GM12878 (cell line): ENCODE data around the gene NR2F2. TPM values are rescaled to one million over a fixed set of nuclear protein-coding genes. Genes with fewer than 3 reads are reported as not detected.

ENCODE experiments used
- ATAC-seq: fragments of 200-7000 bp; cut with Tn5 transposase; 3 replicates; pipeline ENCODE4 v1.9.1; 2020; ENCODE audit warnings: mild to moderate bottlenecking, moderate library complexity
- BruUV-seq: library from RNA; stranded (reverse); fragments of 400-500 nt; replicated peaks from 2 replicates; lab custom pipeline; 2021; lab: Mats Ljungman, UMichigan
- CTCF ChIA-PET: fragments of 300-600 bp; sonication (Branson Sonifier 250); formaldehyde crosslinking; extraction: SDS; loops from one replicate; lab custom pipeline; 2021; ENCODE audit warnings: inconsistent platforms; lab: Yijun Ruan, JAX
- POLR2A ChIA-PET: fragments of 350-600 bp; formaldehyde crosslinking; extraction: SDS; loops from one replicate; lab custom pipeline; 2021; ENCODE audit warnings: inconsistent platforms; lab: Charles Lee
- RAD21 ChIA-PET: fragments of 300-600 bp; sonication (Branson Sonifier 250); formaldehyde crosslinking; loops from one replicate; lab custom pipeline; 2023; ENCODE audit warnings: antibody characterized with exemption; ENCODE audit not compliant: unreplicated experiment; lab: Charles Lee
- SMC1A ChIA-PET: fragments of 300-600 bp; sonication (Branson Sonifier 250); formaldehyde crosslinking; loops from one replicate; lab custom pipeline; 2023; ENCODE audit not compliant: unreplicated experiment, uncharacterized antibody; lab: Charles Lee
- DNase-seq: peaks from one replicate; pipeline ENCODE4 v3.0.0-alpha.2; 2011; ENCODE audit warnings: low read depth, low spot score
- FAIRE-seq: peaks from 3 replicates; lab custom pipeline; 2011; peaks lifted over from hg19 to GRCh38; lab: Jason Lieb, UNC
- H2AFZ ChIP-seq: 2 replicates; pipeline ENCODE4 v1.6.0; 2011; ENCODE audit warnings: low read depth, low read length, control low read depth; ENCODE audit not compliant: control insufficient read depth
- H3K27ac ChIP-seq: 2 replicates; pipeline ENCODE4 v1.5.1; 2011; ENCODE audit warnings: control low read depth; ENCODE audit not compliant: control insufficient read depth, insufficient read depth
- H3K27me3 ChIP-seq, 2 experiments: replicated peaks in 1 of 2; 2 replicates each; pipeline versions ENCODE4 v1.6.0 to v1.6.1; 2011; ENCODE audit warnings: low read length in 1 of 2; ENCODE audit not compliant: control insufficient read depth in 2 of 2, insufficient read depth in 2 of 2
- H3K36me3 ChIP-seq, 2 experiments: 2 replicates each; pipeline ENCODE4 v1.5.1; 2011; ENCODE audit warnings: low read length in 1 of 2; ENCODE audit not compliant: control insufficient read depth in 2 of 2, insufficient read depth in 2 of 2
- H3K4me1 ChIP-seq: 2 replicates; pipeline ENCODE4 v1.6.1; 2011; ENCODE audit warnings: mild to moderate bottlenecking, low read length, moderate library complexity, mixed read lengths; ENCODE audit not compliant: control insufficient read depth, insufficient read depth
- H3K4me2 ChIP-seq: 2 replicates; pipeline ENCODE4 v1.6.0; 2011; ENCODE audit warnings: control low read depth; ENCODE audit not compliant: control insufficient read depth, insufficient read depth
- H3K4me3 ChIP-seq: fragments of 200-600 bp; sonication (generic); 2 replicates; pipeline ENCODE4 v1.5.1; 2016
- H3K79me2 ChIP-seq: 2 replicates; pipeline ENCODE4 v1.6.0; 2011; ENCODE audit warnings: low read length; ENCODE audit not compliant: control insufficient read depth, insufficient read depth
- H3K9ac ChIP-seq: 2 replicates; pipeline ENCODE4 v1.8.0; 2011; ENCODE audit warnings: low read length, control low read depth, mixed read lengths; ENCODE audit not compliant: control insufficient read depth, insufficient read depth
- H3K9me3 ChIP-seq: replicated peaks from 3 replicates; pipeline ENCODE4 v1.5.1; 2011; ENCODE audit warnings: mild to moderate bottlenecking, low read length; ENCODE audit not compliant: control insufficient read depth, insufficient read depth
- H4K20me1 ChIP-seq: 2 replicates; pipeline ENCODE4 v1.6.0; 2011; ENCODE audit not compliant: control insufficient read depth, insufficient read depth
- EED ChIP-seq: sonication (generic); IDR thresholded peaks from 2 replicates; pipeline ENCODE4 v1.6.1; 2016; ENCODE audit warnings: antibody characterized with exemption, low read depth
- FOXM1 ChIP-seq: IDR thresholded peaks from 2 replicates; pipeline ENCODE4 v1.6.1; 2012; ENCODE audit warnings: low read depth, mild to moderate bottlenecking, inconsistent platforms, low read length, moderate library complexity
- IKZF1 ChIP-seq: fragments of 450-650 bp; conservative IDR thresholded peaks from 2 replicates; pipeline ENCODE4 v1.6.1; 2017; ENCODE audit warnings: antibody characterized with exemption, mild to moderate bottlenecking
- JUNB ChIP-seq: IDR thresholded peaks from 2 replicates; pipeline ENCODE4 v1.6.1; 2016; ENCODE audit warnings: antibody characterized with exemption, mild to moderate bottlenecking
- KLF5 ChIP-seq: fragments of 450-650 bp; IDR thresholded peaks from 2 replicates; pipeline ENCODE4 v1.6.1; 2014; ENCODE audit warnings: mild to moderate bottlenecking; ENCODE audit not compliant: partially characterized antibody
- MEF2A ChIP-seq: IDR thresholded peaks from 2 replicates; pipeline ENCODE4 v1.6.1; 2011; ENCODE audit warnings: low read depth, mild to moderate bottlenecking, low read length, moderate library complexity; ENCODE audit not compliant: insufficient read depth
- POU2F2 ChIP-seq: IDR thresholded peaks from 3 replicates; pipeline ENCODE4 v1.6.1; 2011; ENCODE audit warnings: low read depth, mild to moderate bottlenecking, low read length, borderline replicate concordance
- WGBS: methylation state at CpG from one replicate; pipeline ENCODE4 v1.1.6; 2016; ENCODE audit warnings: low lambda C conversion rate; ENCODE audit not compliant: insufficient replicate concordance, insufficient coverage; ENCODE audit errors: missing lambda C conversion rate; 5-methylcytosine and 5-hydroxymethylcytosine counted together
- in situ Hi-C: fragments of 300-500 bp; cut with MboI; formaldehyde crosslinking; loops from 9 replicates; pipeline ENCODE4 v1.14.3; 2018; ENCODE audit warnings: mixed read lengths
- intact Hi-C: fragments of 100-400 bp; cut with micrococcal nuclease; formaldehyde crosslinking; loops from one replicate; pipeline ENCODE4 v1.14.2; 2022; ENCODE audit not compliant: unreplicated experiment
- polyA plus RNA-seq, 11 experiments: library from polyadenylated mRNA; depleted of rRNA in 4 of 11; unstranded in 6 of 11; stranded (reverse) in 5 of 11; fragments of >200 nt; fragmentation: Nextera tagmentation in 4 of 11; fragmentation: Illumina TruSeq in 1 of 11; extraction: Ambion mirVana in 4 of 11; extraction: Trizol in 1 of 11; gene quantifications; 1 replicate in 1 of 11; 2 replicates in 10 of 11; pipeline versions ENCODE4 v1.2.1 to v1.2.3, GENCODE V29; 2011 to 2016; ENCODE audit warnings: inconsistent platforms in 2 of 11, missing spikeins in 2 of 11, low read depth in 1 of 11
- total RNA-seq, 4 experiments: library from RNA; depleted of rRNA in 3 of 4; stranded (reverse); fragments of >200 nt in 3 of 4; fragmentation: Illumina TruSeq in 1 of 4; extraction: Trizol in 1 of 4; gene quantifications; 2 replicates each; pipeline versions ENCODE4 v1.2.1 to v1.2.3, GENCODE V29; 2013 to 2021
- TF ChIP-seq, protein P1 (sequence below): IDR thresholded peaks from 2 replicates; pipeline ENCODE4 v1.6.1; 2011; ENCODE audit warnings: low read depth, mild to moderate bottlenecking, low read length, moderate library complexity, borderline replicate concordance; ENCODE audit errors: extremely low read depth
- TF ChIP-seq, protein P2 (sequence below): fragments of 450-650 bp; IDR thresholded peaks from 2 replicates; pipeline ENCODE4 v1.6.1; 2016; ENCODE audit warnings: mild to moderate bottlenecking
- TF ChIP-seq, protein P3 (sequence below): fragments of 450-650 bp; IDR thresholded peaks from 2 replicates; pipeline ENCODE4 v1.6.1; 2017; ENCODE audit warnings: mild to moderate bottlenecking
- TF ChIP-seq, protein P4 (sequence below): fragments of 450-650 bp; conservative IDR thresholded peaks from 2 replicates; pipeline ENCODE4 v1.6.1; 2017; ENCODE audit warnings: mild to moderate bottlenecking, moderate library complexity
- TF ChIP-seq, protein P5 (sequence below): IDR thresholded peaks from 2 replicates; pipeline ENCODE4 v1.6.1; 2012; ENCODE audit warnings: improper control_type of control experiment, low read depth, low read length; ENCODE audit not compliant: insufficient replicate concordance

NR2F2 gene
- total and polyA plus RNA-seq, 10 of the 15 experiments (the other 5 are each of a cell fraction or from before 2014, with no cell fraction given) = 1.1 to 10.1 (median 3.2) TPM

DNA sequence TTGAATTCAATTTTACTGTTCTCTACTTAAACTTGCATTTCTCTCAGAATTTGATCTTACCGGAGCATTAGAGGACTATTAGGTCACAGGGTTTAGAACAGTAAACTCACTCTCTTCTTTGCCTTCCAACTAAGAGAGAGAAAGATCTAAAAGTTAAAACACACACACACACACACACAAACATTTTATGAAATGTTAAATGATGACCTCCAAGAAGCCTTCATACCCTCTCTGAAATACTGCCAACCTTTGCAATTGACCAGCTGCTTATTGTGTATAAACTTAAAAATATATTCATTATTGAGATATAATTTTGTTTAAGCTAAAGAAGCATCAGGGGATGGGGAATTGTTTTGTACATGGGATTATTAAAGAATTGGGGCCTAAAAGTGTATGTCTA is 15.5 kb upstream of the NR2F2 start:
- DNase-seq (no peak), ATAC-seq (no peak), FAIRE-seq (no peak)
- ChIA-PET SMC1A (interaction anchor here (1.4 kb wide), 1 partner anchor 35 kb away, joined by 3 read pairs; no protein-coding TSS in a partner anchor), CTCF (no interaction called here), RAD21 (interaction anchor here (1.0 kb wide), 1 partner anchor 12 kb away, joined by 3 read pairs; no protein-coding TSS in a partner anchor), POLR2A (interaction anchor here (0.6 to 1.2 kb wide), 2 partner anchors 14 to 20 kb away, joined by 3 read pairs; no protein-coding TSS in a partner anchor)
- Histone ChIP-seq H3K9ac (no peak overlapping the region), H3K9me3 (no peaks in the 10 kb centered on the region), H3K4me1 (no peaks in the 10 kb centered on the region), H3K4me2 (no peak overlapping the region), H2AFZ (no peak overlapping the region), H3K27ac (no peak overlapping the region), H3K4me3 (no peak overlapping the region), H3K36me3 (no peaks in the 10 kb centered on the region), H4K20me1 (no peaks in the 10 kb centered on the region), H3K79me2 (no peaks in the 10 kb centered on the region), H3K27me3 (no peaks in the 10 kb centered on the region)
- no TSS peak for BruUV-seq
- WGBS = 93% methylated on average over 1 of the region's 1 CpG
- in situ Hi-C loops = no loop called here
- intact Hi-C loops = no loop called here
- TF ChIP-seq, protein P1, sequence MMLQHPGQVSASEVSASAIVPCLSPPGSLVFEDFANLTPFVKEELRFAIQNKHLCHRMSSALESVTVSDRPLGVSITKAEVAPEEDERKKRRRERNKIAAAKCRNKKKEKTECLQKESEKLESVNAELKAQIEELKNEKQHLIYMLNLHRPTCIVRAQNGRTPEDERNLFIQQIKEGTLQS = no peak
- TF ChIP-seq, protein P2, sequence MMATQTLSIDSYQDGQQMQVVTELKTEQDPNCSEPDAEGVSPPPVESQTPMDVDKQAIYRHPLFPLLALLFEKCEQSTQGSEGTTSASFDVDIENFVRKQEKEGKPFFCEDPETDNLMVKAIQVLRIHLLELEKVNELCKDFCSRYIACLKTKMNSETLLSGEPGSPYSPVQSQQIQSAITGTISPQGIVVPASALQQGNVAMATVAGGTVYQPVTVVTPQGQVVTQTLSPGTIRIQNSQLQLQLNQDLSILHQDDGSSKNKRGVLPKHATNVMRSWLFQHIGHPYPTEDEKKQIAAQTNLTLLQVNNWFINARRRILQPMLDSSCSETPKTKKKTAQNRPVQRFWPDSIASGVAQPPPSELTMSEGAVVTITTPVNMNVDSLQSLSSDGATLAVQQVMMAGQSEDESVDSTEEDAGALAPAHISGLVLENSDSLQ = no peak
- TF ChIP-seq, protein P3, sequence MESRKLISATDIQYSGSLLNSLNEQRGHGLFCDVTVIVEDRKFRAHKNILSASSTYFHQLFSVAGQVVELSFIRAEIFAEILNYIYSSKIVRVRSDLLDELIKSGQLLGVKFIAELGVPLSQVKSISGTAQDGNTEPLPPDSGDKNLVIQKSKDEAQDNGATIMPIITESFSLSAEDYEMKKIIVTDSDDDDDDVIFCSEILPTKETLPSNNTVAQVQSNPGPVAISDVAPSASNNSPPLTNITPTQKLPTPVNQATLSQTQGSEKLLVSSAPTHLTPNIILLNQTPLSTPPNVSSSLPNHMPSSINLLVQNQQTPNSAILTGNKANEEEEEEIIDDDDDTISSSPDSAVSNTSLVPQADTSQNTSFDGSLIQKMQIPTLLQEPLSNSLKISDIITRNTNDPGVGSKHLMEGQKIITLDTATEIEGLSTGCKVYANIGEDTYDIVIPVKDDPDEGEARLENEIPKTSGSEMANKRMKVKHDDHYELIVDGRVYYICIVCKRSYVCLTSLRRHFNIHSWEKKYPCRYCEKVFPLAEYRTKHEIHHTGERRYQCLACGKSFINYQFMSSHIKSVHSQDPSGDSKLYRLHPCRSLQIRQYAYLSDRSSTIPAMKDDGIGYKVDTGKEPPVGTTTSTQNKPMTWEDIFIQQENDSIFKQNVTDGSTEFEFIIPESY = no peak
- TF ChIP-seq EED = no peak
- TF ChIP-seq, protein P4, sequence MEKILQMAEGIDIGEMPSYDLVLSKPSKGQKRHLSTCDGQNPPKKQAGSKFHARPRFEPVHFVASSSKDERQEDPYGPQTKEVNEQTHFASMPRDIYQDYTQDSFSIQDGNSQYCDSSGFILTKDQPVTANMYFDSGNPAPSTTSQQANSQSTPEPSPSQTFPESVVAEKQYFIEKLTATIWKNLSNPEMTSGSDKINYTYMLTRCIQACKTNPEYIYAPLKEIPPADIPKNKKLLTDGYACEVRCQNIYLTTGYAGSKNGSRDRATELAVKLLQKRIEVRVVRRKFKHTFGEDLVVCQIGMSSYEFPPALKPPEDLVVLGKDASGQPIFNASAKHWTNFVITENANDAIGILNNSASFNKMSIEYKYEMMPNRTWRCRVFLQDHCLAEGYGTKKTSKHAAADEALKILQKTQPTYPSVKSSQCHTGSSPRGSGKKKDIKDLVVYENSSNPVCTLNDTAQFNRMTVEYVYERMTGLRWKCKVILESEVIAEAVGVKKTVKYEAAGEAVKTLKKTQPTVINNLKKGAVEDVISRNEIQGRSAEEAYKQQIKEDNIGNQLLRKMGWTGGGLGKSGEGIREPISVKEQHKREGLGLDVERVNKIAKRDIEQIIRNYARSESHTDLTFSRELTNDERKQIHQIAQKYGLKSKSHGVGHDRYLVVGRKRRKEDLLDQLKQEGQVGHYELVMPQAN = no peak
- TF ChIP-seq IKZF1 = no peak
- no peak for TF ChIP-seq KLF5
- no peak for TF ChIP-seq MEF2A
- no peak for TF ChIP-seq JUNB
- TF ChIP-seq POU2F2 = no peak
- TF ChIP-seq FOXM1 = no peak
- TF ChIP-seq, protein P5, sequence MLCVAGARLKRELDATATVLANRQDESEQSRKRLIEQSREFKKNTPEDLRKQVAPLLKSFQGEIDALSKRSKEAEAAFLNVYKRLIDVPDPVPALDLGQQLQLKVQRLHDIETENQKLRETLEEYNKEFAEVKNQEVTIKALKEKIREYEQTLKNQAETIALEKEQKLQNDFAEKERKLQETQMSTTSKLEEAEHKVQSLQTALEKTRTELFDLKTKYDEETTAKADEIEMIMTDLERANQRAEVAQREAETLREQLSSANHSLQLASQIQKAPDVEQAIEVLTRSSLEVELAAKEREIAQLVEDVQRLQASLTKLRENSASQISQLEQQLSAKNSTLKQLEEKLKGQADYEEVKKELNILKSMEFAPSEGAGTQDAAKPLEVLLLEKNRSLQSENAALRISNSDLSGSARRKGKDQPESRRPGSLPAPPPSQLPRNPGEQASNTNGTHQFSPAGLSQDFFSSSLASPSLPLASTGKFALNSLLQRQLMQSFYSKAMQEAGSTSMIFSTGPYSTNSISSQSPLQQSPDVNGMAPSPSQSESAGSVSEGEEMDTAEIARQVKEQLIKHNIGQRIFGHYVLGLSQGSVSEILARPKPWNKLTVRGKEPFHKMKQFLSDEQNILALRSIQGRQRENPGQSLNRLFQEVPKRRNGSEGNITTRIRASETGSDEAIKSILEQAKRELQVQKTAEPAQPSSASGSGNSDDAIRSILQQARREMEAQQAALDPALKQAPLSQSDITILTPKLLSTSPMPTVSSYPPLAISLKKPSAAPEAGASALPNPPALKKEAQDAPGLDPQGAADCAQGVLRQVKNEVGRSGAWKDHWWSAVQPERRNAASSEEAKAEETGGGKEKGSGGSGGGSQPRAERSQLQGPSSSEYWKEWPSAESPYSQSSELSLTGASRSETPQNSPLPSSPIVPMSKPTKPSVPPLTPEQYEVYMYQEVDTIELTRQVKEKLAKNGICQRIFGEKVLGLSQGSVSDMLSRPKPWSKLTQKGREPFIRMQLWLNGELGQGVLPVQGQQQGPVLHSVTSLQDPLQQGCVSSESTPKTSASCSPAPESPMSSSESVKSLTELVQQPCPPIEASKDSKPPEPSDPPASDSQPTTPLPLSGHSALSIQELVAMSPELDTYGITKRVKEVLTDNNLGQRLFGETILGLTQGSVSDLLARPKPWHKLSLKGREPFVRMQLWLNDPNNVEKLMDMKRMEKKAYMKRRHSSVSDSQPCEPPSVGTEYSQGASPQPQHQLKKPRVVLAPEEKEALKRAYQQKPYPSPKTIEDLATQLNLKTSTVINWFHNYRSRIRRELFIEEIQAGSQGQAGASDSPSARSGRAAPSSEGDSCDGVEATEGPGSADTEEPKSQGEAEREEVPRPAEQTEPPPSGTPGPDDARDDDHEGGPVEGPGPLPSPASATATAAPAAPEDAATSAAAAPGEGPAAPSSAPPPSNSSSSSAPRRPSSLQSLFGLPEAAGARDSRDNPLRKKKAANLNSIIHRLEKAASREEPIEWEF = no peak
